PC-9 (cell line): ENCODE measurements around the gene RDH14. TPM values are rescaled to one million over a fixed set of nuclear protein-coding genes. Genes with fewer than 3 reads are reported as not detected.

ENCODE experiments used
- BruUV-seq: library from RNA; stranded (reverse); fragments of 400-500 nt; replicated peaks from 2 replicates; lab custom pipeline; 2021; lab: Mats Ljungman, UMichigan
- CTCF ChIA-PET: fragments of 300-600 bp; sonication (Branson Sonifier 250); formaldehyde crosslinking; loops from one replicate; lab custom pipeline; 2022; ENCODE audit warnings: antibody characterized with exemption; lab: Charles Lee
- POLR2A ChIA-PET: fragments of 300-600 bp; sonication (Branson Sonifier 250); formaldehyde crosslinking; loops from one replicate; lab custom pipeline; 2022; ENCODE audit warnings: antibody characterized with exemption; ENCODE audit not compliant: unreplicated experiment; lab: Charles Lee
- DNase-seq, 2 experiments: peaks; one replicate each; pipeline versions ENCODE4 v3.0.0 to v3.0.0-alpha.2; 2015 to 2022; ENCODE audit warnings: mixed read lengths in 1 of 2
- H2AFZ ChIP-seq: fragments of 200-600 bp; sonication (generic); 2 replicates; pipeline ENCODE4 v1.8.1; 2017; ENCODE audit warnings: antibody characterized with exemption
- H3F3A ChIP-seq: fragments of 200-600 bp; sonication (generic); 2 replicates; pipeline ENCODE4 v1.8.1; 2017; ENCODE audit warnings: antibody characterized with exemption, mild to moderate bottlenecking, low read depth; ENCODE audit not compliant: insufficient read depth
- H3K27ac ChIP-seq: fragments of 200-600 bp; sonication (generic); 2 replicates; pipeline ENCODE4 v1.6.1; 2016; ENCODE audit warnings: mixed run types
- H3K27me3 ChIP-seq: fragments of 200-600 bp; sonication (generic); 2 replicates; pipeline ENCODE4 v1.6.1; 2016; ENCODE audit warnings: low read depth, mixed run types; ENCODE audit not compliant: insufficient read depth
- H3K36me3 ChIP-seq: fragments of 200-600 bp; sonication (generic); 2 replicates; pipeline ENCODE4 v1.6.1; 2016; ENCODE audit warnings: low read depth, mixed run types
- H3K4me1 ChIP-seq: fragments of 200-600 bp; sonication (generic); replicated peaks from 2 replicates; pipeline ENCODE4 v1.6.1; 2016; ENCODE audit warnings: mixed run types; ENCODE audit not compliant: insufficient read depth
- H3K4me2 ChIP-seq: fragments of 200-600 bp; sonication (generic); 2 replicates; pipeline ENCODE4 v1.6.1; 2017; ENCODE audit warnings: mixed run types
- H3K4me3 ChIP-seq: fragments of 200-600 bp; sonication (generic); 2 replicates; pipeline ENCODE4 v1.6.1; 2016; ENCODE audit warnings: mixed run types
- H3K79me2 ChIP-seq: fragments of 200-600 bp; sonication (generic); 2 replicates; pipeline ENCODE4 v1.6.1; 2017; ENCODE audit warnings: low read depth, mixed run types
- H3K9me2 ChIP-seq: fragments of 200-600 bp; sonication (generic); 2 replicates; pipeline ENCODE4 v1.8.1; 2017; ENCODE audit warnings: mild to moderate bottlenecking; ENCODE audit not compliant: insufficient read depth
- H3K9me3 ChIP-seq: fragments of 200-600 bp; sonication (generic); 2 replicates; pipeline ENCODE4 v1.8.1; 2016; ENCODE audit warnings: low read depth; ENCODE audit not compliant: insufficient read depth
- H4K20me1 ChIP-seq: fragments of 200-600 bp; sonication (generic); 2 replicates; pipeline ENCODE4 v1.8.1; 2017; ENCODE audit not compliant: insufficient read depth
- CTCF ChIP-seq: fragments of 200-600 bp; sonication (generic); conservative IDR thresholded peaks from 2 replicates; pipeline ENCODE4 v1.6.1; 2017; ENCODE audit warnings: mixed run types, antibody characterized with exemption, mild to moderate bottlenecking, moderate library complexity
- EZH2 ChIP-seq: fragments of 200-600 bp; sonication (generic); IDR thresholded peaks from 2 replicates; pipeline ENCODE4 v1.8.0; 2017; ENCODE audit warnings: antibody characterized with exemption, low read depth
- intact Hi-C: fragments of 100-400 bp; cut with micrococcal nuclease; formaldehyde crosslinking; loops from one replicate; pipeline ENCODE4 v1.10.0; 2022; ENCODE audit not compliant: unreplicated experiment
- total RNA-seq: library from RNA; stranded (reverse); gene quantifications from 2 replicates; pipeline ENCODE4 v1.2.3, GENCODE V29; 2021

Gene RDH14
- total RNA-seq, 1 experiment from 2014 or later: 17.2 TPM

- TF ChIP-seq EZH2 (no peak), CTCF (no peak)
- no peaks in the 10 kb centered on the region for H3K9me2 ChIP-seq
- H3F3A ChIP-seq: no peaks in the 10 kb centered on the region
- no peak overlapping the region for H2AFZ ChIP-seq
- H3K36me3 ChIP-seq: 0 out of 2 replicates have a peak, but pooled peaks cover 4% of the 10 kb centered on the region
- no peaks in the 10 kb centered on the region for H3K4me1 ChIP-seq
- no peak overlapping the region for H3K4me3 ChIP-seq
- no peaks in the 10 kb centered on the region for H4K20me1 ChIP-seq
- no peaks in the 10 kb centered on the region for H3K27me3 ChIP-seq
- no TSS peak for BruUV-seq
- no peaks in the 10 kb centered on the region for H3K9me3 ChIP-seq
- intact Hi-C loops: no loop called here
- ChIA-PET CTCF (no interaction called here), POLR2A (interaction anchor here (0.7 kb wide), 1 partner anchor 52 kb away, joined by 4 read pairs; no protein-coding TSS in a partner anchor)
- no peaks in the 10 kb centered on the region for H3K79me2 ChIP-seq
- no peak overlapping the region for H3K4me2 ChIP-seq
- H3K27ac ChIP-seq: no peak overlapping the region
- no peak for DNase-seq
Measured at GRCh38 chr2:18592372-18592771, 31.9 kb upstream of the RDH14 start.

DNA sequence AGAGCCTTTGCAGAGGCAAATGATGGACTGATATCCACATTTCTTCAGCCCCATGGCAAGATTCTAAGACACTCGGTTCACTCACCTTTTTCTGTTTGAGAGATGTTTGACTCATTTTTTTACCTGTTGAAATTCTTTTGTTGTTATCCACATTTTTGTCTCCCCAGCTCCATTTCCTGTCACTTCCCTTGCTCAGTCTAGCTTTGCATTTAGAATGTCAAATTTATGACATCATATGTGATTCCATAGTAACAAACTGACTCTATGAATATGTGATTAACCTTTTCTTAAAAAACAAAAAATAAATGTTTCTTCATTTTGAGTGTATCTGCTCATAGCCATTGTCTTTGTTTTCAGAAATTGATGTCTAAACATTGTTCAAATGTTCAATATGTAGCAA is 28.9 kb upstream of the RDH14 start, which contains the start of gene NT5C1B:
TSS of gene NT5C1B (minus strand) at position 216 of the 400 bp plus-strand sequence. CDS start at position 115, 101 bp downstream.
- TF ChIP-seq CTCF (no peak), EZH2 (no peak)
- Histone ChIP-seq H3K27ac (no peak within 1 kb of the TSS), H3K9me3 (no peaks in the 10 kb centered on the region), H3K9me2 (no peaks in the 10 kb centered on the region), H3K79me2 (no peaks in the 10 kb centered on the region), H3K27me3 (no peaks in the 10 kb centered on the region), H3K4me1 (no peaks in the 10 kb centered on the region), H4K20me1 (no peaks in the 10 kb centered on the region), H3K4me3 (no peak within 1 kb of the TSS), H3F3A (no peaks in the 10 kb centered on the region), H3K4me2 (no peak within 1 kb of the TSS), H3K36me3 (0 out of 2 replicates have a peak, but pooled peaks cover 4% of the 10 kb centered on the region), H2AFZ (no peak within 1 kb of the TSS)
- ChIA-PET POLR2A (no interaction called here), CTCF (no interaction called here)
- no TSS peak for BruUV-seq
- no peak for DNase-seq
- intact Hi-C loops: no loop called here

- 0 out of 2 replicates have a peak, but pooled peaks cover 4% of the 10 kb centered on the region for H3K36me3 ChIP-seq
- intact Hi-C loops: no loop called here
- H3F3A ChIP-seq: no peaks in the 10 kb centered on the region
- no peaks in the 10 kb centered on the region for H4K20me1 ChIP-seq
- TF ChIP-seq CTCF: no peak
- no peak for TF ChIP-seq EZH2
- no peak overlapping the region for H3K4me2 ChIP-seq
- H3K9me2 ChIP-seq: no peaks in the 10 kb centered on the region
- no peak overlapping the region for H2AFZ ChIP-seq
- no TSS peak for BruUV-seq
- ChIA-PET POLR2A (no interaction called here), CTCF (no interaction called here)
- H3K27me3 ChIP-seq: no peaks in the 10 kb centered on the region
- H3K4me3 ChIP-seq: no peak overlapping the region
- H3K9me3 ChIP-seq: no peaks in the 10 kb centered on the region
- no peaks in the 10 kb centered on the region for H3K79me2 ChIP-seq
- H3K4me1 ChIP-seq: no peaks in the 10 kb centered on the region
- DNase-seq: no peak
- no peak overlapping the region for H3K27ac ChIP-seq
Measured at GRCh38 chr2:18588802-18589201, 28.3 kb upstream of the RDH14 start.
